Lower leg skin (tissue), 4 donors: ENCODE data around the gene P2RY8. TPM values are rescaled to one million over a fixed set of nuclear protein-coding genes. Genes with fewer than 3 reads are reported as not detected.

Experiments
- DNase-seq, 2 donors: peaks; one replicate each; pipeline ENCODE4 v3.0.0-alpha.2; 2019; ENCODE audit warnings: low spot score in 2 of 2
- H3K4me3 ChIP-seq: fragments of 200-600 bp; sonication (generic); 2 replicates; pipeline ENCODE4 v1.5.1; 2017; ENCODE audit warnings: mild to moderate bottlenecking, low read depth; ENCODE audit not compliant: poor library complexity, severe bottlenecking
- CTCF ChIP-seq, 3 donors: fragments of 450-650 bp; IDR thresholded peaks; one replicate each; pipeline ENCODE4 v1.5.1; 2016; ENCODE audit warnings: antibody characterized with exemption in 3 of 3, mild to moderate bottlenecking in 3 of 3, moderate library complexity in 2 of 3
- POLR2A ChIP-seq, 2 donors: fragments of 450-650 bp; IDR thresholded peaks; one replicate each; pipeline ENCODE4 v1.6.1; 2016 to 2017; ENCODE audit warnings: antibody characterized with exemption in 2 of 2, mild to moderate bottlenecking in 1 of 2, moderate library complexity in 1 of 2
- WGBS, 2 donors: methylation state at CpG; one replicate each; pipeline ENCODE4 v1.1.5; 2018; 5-methylcytosine and 5-hydroxymethylcytosine counted together
- intact Hi-C: fragments of 100-400 bp; cut with DNase I; formaldehyde crosslinking; loops from one replicate; pipeline ENCODE4 v1.15.0; 2023; ENCODE audit warnings: low total_unique reads
- total RNA-seq, 4 donors: library from RNA; depleted of rRNA; stranded (reverse); fragments of >200 nt; gene quantifications; one replicate each; pipeline ENCODE4 v1.1.0, GENCODE V29; 2016

Gene P2RY8
- total RNA-seq, 4 donors from 2014 or later = 0.08 to 0.81 (median 0.48) TPM

- no peak for DNase-seq
- no peak overlapping the region for H3K4me3 ChIP-seq
- TF ChIP-seq POLR2A (IDR thresholded peaks at IDR 0.05) (no peak), CTCF (IDR thresholded peaks at IDR 0.05) (no peak)
- WGBS, 2 donors = 78% methylated on average over 10 of the region's 10 CpGs
- intact Hi-C loops = no loop called here
These were observed 111.6 kb downstream of the P2RY8 start for GRCh38 chrX:1425381-1425780.

- DNase-seq = no peak
- 73 to 76% methylated on average over 9 of the region's 9 CpGs for WGBS, 2 donors
- no peak overlapping the region for H3K4me3 ChIP-seq
- TF ChIP-seq CTCF (IDR thresholded peaks at IDR 0.05) = no peak
- TF ChIP-seq POLR2A (IDR thresholded peaks at IDR 0.05) = no peak
- intact Hi-C loops = no loop called here
These were observed 112.7 kb downstream of the P2RY8 start for GRCh38 chrX:1424147-1424851.

GRCh38 chrX:1423215-1423614, 113.8 kb downstream of the P2RY8 start:
- intact Hi-C loops = no loop called here
- no peak for TF ChIP-seq POLR2A (IDR thresholded peaks at IDR 0.05)
- no peak for TF ChIP-seq CTCF (IDR thresholded peaks at IDR 0.05)
- no peak for DNase-seq
- WGBS, 2 donors = 46 to 47% methylated on average over 2 of the region's 2 CpGs
- no peak overlapping the region for H3K4me3 ChIP-seq

- TF ChIP-seq CTCF (IDR thresholded peaks at IDR 0.05) (no peak), POLR2A (IDR thresholded peaks at IDR 0.05) (no peak)
- WGBS, 2 donors = 95 to 98% methylated on average over 4 of the region's 4 CpGs
- intact Hi-C loops = no loop called here
- no peak overlapping the region for H3K4me3 ChIP-seq
- no peak for DNase-seq
These were observed 114.9 kb downstream of the P2RY8 start for GRCh38 chrX:1422135-1422465.

- 96 to 97% methylated on average over 19 of the region's 19 CpGs for WGBS, 2 donors
- DNase-seq = no peak
- no peak overlapping the region for H3K4me3 ChIP-seq
- intact Hi-C loops = no loop called here
- TF ChIP-seq CTCF (IDR thresholded peaks at IDR 0.05) (no peak), POLR2A (IDR thresholded peaks at IDR 0.05) (no peak)
These were observed 115.4 kb downstream of the P2RY8 start for GRCh38 chrX:1421433-1422134.
